GM18502 (cell line): ENCODE results near the gene C12orf56.
A peak's percentile ranks its signal among the peaks of the same experiment; 100 is the strongest.
"Not testable (repeated sequence)": the region's sequence is repeated elsewhere in the genome, so short reads cannot be mapped to it uniquely, and the experiment has no call there.

Source experiments
- ATAC-seq: cut with Tn5 transposase; IDR thresholded peaks from one replicate; pipeline ENCODE4 v1.9.1; 2021; ENCODE audit warnings: mild to moderate bottlenecking; ENCODE audit not compliant: unreplicated experiment, poor library complexity

Gene C12orf56

DNA sequence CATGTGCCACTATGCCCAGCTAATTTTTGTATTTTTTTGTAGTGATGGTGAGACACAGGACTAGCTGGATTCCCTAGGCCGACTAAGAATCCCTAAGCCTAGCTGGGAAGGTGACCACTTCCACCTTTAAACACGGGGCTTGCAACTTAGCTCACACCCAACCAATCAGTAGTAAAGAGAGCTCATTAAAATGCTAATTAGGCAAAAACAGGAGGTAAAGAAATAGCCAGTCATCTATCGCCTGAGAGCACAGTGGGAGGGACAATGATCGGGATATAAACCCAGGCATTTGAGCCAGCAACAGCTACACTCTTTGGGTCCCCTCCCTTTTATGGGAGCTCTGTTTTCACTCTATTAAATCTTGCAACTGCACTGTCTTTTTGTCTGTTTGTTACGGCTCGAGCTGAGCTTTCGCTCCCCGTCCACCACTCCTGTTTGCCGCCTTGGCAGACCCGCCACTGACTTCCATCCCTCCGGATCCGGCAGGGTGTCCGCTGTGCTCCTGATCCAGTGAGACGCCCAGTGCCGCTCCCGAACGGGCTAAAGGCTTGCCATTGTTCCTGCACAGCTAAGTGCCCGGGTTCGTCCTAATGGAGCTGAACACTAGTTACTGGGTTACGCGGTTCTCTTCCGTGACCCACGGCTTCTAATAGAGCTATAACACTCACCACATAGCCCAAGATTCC lies 70.9 kb downstream of the C12orf56 start:
- ATAC-seq = not testable (repeated sequence)

GRCh38 chr12:64318605-64319004 lies 72.0 kb downstream of the C12orf56 start:
- ATAC-seq = no peak

- ATAC-seq = no peak
These were observed 78.7 kb downstream of the C12orf56 start for GRCh38 chr12:64311877-64312276.

DNA sequence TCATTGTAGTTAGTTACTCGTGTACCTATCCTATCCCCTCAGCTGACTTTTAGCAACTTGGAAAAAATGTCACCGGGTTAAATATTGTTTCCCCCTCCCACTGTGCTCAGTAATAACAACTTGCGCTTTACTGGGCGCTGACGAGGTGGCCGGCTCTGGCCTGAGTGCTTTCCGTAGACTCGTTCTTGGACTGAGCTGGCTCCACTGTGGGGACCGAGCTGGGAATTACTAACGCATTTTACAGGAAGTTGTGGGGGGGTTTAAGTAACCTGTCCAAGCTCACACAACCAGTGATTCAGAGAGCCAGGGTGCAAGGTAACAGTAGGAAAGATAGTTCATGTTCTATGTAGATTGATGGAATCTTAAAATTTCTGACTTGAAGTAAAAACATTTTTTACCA lies 86.0 kb downstream of the C12orf56 start:
- no peak for ATAC-seq

- ATAC-seq = no peak
These were observed 90.9 kb downstream of the C12orf56 start for GRCh38 chr12:64299628-64300027.

- no peak for ATAC-seq
These were observed 94.3 kb downstream of the C12orf56 start for GRCh38 chr12:64296301-64296700.

GRCh38 chr12:64293654-64294364 lies 96.7 kb downstream of the C12orf56 start:
- ATAC-seq = peak; percentile 62

DNA sequence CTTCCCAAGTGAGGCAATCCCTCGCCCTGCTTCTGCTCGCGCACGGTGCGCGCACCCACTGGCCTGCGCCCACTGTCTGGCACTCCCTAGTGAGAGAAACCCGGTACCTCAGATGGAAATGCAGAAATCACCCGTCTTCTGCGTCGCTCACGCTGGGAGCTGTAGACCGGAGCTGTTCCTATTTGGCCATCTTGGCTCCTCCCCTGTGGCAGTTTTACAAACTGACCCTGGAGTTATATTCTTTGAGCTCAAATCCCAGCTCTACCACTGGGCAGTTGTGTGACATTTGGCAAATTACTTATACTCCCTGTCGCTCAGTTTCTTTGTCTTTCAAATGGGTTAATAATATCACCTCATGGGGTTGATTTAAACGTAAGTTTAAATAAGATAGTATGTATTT lies 97.4 kb downstream of the C12orf56 start:
- not testable (repeated sequence) for ATAC-seq

GRCh38 chr12:64286521-64286920 lies 104.0 kb downstream of the C12orf56 start:
- ATAC-seq = no peak

DNA sequence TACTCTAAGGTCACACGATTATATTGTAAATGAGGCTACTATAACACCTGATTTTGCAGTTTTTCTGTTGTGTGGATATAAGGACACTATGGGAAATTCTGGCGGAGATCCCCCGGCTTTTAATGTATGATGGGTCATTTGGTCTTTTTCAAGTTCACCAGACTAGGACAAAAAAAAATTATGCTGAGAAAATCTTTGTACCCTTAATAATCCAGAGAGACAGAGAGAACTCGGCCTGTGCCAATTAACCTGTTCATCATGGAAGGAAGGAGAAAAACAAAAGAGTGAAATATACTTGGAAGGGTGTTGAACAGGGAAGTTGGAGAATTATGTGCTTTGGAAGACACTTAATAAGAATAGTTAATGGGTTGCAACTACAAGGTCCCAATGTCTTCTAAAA lies 106.3 kb downstream of the C12orf56 start:
- ATAC-seq = no peak

DNA sequence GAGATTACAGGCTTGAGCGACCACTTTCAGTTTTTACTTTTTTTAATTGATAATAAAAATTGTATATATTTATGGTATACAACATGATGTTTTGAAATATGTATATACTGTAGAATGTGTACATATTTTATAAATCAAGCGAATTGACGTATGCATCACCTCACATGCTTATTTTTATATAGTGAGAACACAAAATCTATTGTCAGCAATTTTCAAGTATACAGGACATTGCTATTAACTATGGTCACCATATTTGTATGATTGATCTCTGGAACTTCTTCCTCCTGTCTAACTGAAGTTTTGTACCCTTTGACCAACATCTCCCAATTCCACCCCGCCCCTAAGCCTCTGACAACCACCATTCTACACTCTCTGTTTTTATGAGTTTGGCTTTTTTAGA lies 112.1 kb downstream of the C12orf56 start:
- ATAC-seq = no peak

DNA sequence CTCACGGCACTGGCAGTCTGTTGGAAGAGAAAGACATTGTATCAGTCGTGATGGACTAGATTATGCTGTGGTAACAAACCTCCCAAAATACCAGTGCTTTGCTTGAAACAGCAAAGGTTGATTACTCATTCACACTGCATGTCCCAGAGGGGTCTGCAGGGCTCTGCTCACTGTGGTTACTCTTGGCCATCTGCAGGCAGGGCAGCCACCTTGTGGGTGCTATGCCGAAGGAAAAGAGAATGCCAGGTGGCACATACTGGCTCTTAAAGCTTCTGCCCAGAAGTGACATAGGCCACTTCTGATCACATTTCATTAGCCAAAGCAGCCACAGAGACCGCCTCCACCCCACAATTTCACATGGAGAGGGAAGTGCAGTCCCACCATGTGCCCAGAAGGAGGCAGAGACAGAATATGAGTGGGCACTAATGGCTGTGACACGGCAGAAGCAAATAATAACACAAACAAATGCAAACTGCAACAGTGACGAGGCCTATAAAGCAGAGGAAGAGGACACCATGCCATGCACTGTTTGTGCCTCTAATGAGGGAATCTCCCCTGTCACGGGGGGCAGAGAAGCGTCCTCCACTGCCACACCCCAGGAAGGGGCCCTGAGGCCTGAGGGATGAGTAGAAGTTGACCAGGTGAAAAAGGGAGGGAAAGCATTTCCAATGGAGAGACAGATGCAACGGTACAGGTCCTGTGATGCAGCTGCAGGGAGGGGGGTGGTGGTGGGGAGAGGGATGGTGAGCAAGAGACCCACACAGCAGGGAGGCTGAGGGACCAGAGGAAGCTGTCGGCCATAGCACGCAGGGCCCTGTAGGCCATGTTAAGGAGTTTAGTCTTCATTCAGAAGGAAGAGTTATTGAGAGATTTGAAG lies 116.8 kb downstream of the C12orf56 start:
- ATAC-seq = peak; percentile 86

DNA sequence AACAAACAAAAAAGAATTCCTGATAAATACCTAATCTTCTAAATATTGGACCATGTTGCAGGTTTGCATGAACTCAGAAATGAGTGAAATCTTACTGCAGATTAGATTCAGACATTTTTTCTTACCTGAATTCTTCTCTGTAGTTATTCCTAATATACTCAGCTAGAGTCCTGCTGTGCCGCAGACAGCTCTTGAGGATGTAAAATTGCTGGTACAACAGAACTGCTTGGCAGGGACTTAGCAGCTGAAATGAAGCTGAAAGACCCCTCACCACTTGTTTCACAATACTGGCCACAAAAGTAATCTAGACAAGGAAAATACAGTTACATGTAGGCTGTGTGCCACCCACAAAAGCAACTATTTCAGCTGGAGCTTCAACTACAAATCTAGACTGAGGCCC lies 120.1 kb downstream of the C12orf56 start:
- no peak for ATAC-seq

- ATAC-seq = no peak
These were observed 121.4 kb downstream of the C12orf56 start for GRCh38 chr12:64269161-64269560.

DNA sequence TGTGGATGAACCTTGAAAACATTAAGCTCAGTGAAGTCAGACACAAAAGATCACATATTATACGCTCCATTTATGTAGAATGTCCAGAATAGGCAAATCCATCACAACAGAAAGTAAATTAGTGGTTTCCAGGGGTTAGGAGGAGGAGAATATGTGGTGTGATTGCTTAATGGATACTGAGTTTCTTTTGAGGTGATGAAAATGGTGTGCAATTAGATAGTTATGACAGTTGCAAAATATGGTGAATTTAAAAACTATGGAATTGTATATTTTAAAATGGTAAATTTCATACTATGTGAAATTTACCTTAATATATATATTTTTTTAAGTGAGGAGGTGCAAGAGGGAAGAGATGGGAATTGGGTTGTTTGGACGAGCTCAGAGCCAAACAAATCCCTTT lies 122.1 kb downstream of the C12orf56 start:
- ATAC-seq = no peak

DNA sequence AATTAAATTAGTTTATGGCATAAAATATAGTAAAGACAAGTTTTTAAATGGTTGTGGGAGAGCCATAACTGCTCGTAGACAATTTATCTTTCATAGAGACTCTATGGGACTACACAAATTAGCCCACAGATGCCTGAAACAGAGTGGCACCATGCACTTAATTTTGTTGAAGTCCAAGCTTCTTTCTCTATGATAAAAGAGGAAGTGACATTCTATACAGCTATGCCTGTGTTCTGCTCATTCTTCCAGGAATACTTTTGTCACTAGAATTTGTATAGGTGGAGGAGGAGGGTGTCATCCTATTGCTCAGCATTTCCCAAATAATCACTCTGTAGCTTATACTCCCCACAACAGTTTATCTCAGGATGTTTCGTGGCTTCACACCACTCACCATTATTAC lies 124.7 kb downstream of the C12orf56 start:
- no peak for ATAC-seq

DNA sequence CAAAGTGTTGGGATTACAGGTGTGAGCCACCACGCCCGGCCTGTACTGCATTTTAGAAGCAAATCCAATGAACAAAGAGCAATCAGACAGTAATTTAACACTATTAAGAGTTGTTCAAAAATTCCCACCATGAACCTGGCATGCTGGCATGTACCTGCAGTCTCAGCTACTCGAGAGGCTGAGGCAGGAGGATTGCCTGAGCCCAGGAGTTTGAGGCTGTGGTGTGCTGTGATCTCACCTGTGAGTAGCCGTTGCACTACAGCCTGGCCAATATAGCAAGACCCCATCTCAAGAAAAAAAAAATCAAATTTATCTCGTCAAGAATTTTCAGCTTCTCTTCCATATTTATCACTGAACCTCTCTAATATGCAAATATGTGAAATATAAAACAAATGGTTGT lies 128.7 kb downstream of the C12orf56 start:
- ATAC-seq = no peak

GRCh38 chr12:64258576-64258975 lies 132.0 kb downstream of the C12orf56 start:
- no peak for ATAC-seq

DNA sequence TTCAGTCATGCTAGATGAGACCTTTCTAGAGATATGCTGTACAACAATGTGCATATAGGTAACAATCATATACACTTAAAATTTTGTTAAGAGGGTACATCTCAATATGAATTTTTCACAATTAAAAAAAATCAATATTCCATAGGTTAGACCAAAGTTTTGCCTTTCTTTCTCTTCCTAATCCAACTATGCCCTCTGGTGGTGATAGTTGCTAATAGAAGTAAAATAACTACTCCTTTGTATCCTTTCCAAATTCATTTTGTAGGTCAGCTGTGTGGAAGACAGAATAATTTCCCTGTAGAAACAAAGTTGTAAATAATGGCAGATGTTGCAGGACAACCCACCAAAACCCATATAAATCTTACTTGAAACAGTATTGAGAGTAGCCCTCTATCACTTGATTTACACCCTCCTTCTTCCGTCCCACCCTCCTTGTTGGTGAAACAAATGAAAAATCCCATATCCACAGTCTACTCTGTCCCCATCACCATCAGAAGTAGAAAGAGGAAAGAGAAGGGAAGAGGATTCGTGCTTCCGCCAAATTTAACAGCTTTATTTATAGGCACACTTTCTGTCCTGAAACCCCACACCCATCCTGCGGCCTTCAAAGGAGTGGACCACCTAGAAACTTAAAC lies 134.3 kb downstream of the C12orf56 start:
- ATAC-seq = no peak

- no peak for ATAC-seq
These were observed 135.3 kb downstream of the C12orf56 start for GRCh38 chr12:64255249-64255648.

DNA sequence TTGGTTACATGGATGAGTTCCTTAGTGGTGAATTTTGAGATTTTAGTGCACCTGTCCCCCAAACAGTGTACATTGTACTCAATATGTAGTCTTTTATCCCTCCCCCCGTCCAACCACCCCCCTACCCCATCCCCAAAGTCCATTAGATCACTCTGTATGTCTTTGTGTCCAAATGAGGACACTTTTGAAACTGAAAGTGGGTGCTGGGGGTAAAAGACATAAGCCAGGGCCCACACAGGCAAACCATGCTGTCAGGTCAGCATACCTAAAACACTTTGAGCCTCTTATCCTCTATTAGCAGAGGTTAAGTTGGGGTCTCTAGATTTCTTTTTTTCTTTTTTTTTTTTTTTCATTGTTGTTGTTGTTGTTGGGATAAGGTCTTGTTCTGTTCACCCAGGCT lies 137.2 kb downstream of the C12orf56 start:
- ATAC-seq = peak; percentile 48
